Stimulated activated CD8-positive, alpha-beta memory T cell treated with anti-CD3 and anti-CD28 coated beads, Interleukin-2, amount 100 ng/mL, for 48 hours (primary cell): ENCODE results near the gene USP9X.
"Not testable (repeated sequence)": the region's sequence is repeated elsewhere in the genome, so short reads cannot be mapped to it uniquely, and the experiment has no call there.

Source experiments
- DNase-seq, 2 donors: peaks; one replicate each; pipeline ENCODE4 v3.0.0-alpha.2; 2020; ENCODE audit warnings: low read depth in 2 of 2

Gene USP9X

GRCh38 chrX:41122664-41123257, 37.5 kb downstream of the USP9X start:
- no peak for DNase-seq

GRCh38 chrX:41127477-41128192, 42.4 kb downstream of the USP9X start:
- no peak for DNase-seq

GRCh38 chrX:41128955-41129354, 43.7 kb downstream of the USP9X start:
- DNase-seq: no peak

- no peak for DNase-seq
Observed at GRCh38 chrX:41131766-41132165, 46.5 kb downstream of the USP9X start.

- no peak for DNase-seq
Observed at GRCh38 chrX:41133551-41133950, 48.3 kb downstream of the USP9X start.

- no peak for DNase-seq
Observed at GRCh38 chrX:41137589-41137988, 52.3 kb downstream of the USP9X start.

GRCh38 chrX:41142130-41142910, 57.1 kb downstream of the USP9X start:
- no peak for DNase-seq

GRCh38 chrX:41144873-41145272, 59.6 kb downstream of the USP9X start:
- no peak for DNase-seq

GRCh38 chrX:41145920-41146608, 60.8 kb downstream of the USP9X start:
- no peak for DNase-seq

GRCh38 chrX:41148553-41148952, 63.3 kb downstream of the USP9X start:
- DNase-seq: no peak

GRCh38 chrX:41150043-41150442, 64.8 kb downstream of the USP9X start:
- no peak for DNase-seq

GRCh38 chrX:41151726-41152125, 66.5 kb downstream of the USP9X start:
- DNase-seq: not testable (repeated sequence)

GRCh38 chrX:41152221-41152620, 67.0 kb downstream of the USP9X start:
- DNase-seq: no peak

GRCh38 chrX:41153448-41153847, 68.2 kb downstream of the USP9X start:
- no peak for DNase-seq

- DNase-seq: no peak
Observed at GRCh38 chrX:41153957-41154356, 68.7 kb downstream of the USP9X start.

- DNase-seq: no peak
Observed at GRCh38 chrX:41164449-41164848, 79.2 kb downstream of the USP9X start.

GRCh38 chrX:41167888-41168287, 82.6 kb downstream of the USP9X start:
- no peak for DNase-seq

GRCh38 chrX:41176263-41176662, 91.0 kb downstream of the USP9X start:
- no peak for DNase-seq

- DNase-seq: no peak
Observed at GRCh38 chrX:41177297-41177696, 92.1 kb downstream of the USP9X start.

GRCh38 chrX:41178201-41178600, 93.0 kb downstream of the USP9X start:
- DNase-seq: no peak

GRCh38 chrX:41180194-41180908, 95.1 kb downstream of the USP9X start:
- DNase-seq: peak; percentile 5 to 19

- no peak for DNase-seq
Observed at GRCh38 chrX:41184312-41184711, 99.1 kb downstream of the USP9X start.
